Lung (tissue), 12 donors: ENCODE results near the gene SELENOP. TPM values are rescaled to one million over a fixed set of nuclear protein-coding genes. Genes with fewer than 3 reads are reported as not detected.
"Not testable (repeated sequence)": the region's sequence is repeated elsewhere in the genome, so short reads cannot be mapped to it uniquely, and the experiment has no call there.

Source experiments
- ATAC-seq: fragments of 200-7000 bp; cut with Tn5 transposase; one replicate; pipeline ENCODE4 v1.9.1; 2020; ENCODE audit warnings: moderate number of reproducible peaks; ENCODE audit not compliant: insufficient read depth, low FRiP score
- DNase-seq, 3 donors: peaks; one replicate each; pipeline ENCODE4 v3.0.0-alpha.2; 2013 to 2017
- H3K27ac ChIP-seq, 2 donors: one replicate each; pipeline ENCODE4 v1.5.1; 2013; ENCODE audit warnings: mild to moderate bottlenecking in 2 of 2, moderate library complexity in 2 of 2, control low read depth in 1 of 2, inconsistent platforms in 1 of 2, low read depth in 1 of 2, low read length in 1 of 2
- H3K27me3 ChIP-seq, 3 donors: one replicate each; pipeline ENCODE4 v1.5.1; 2013; ENCODE audit warnings: low read length in 2 of 3; ENCODE audit not compliant: control insufficient read depth in 3 of 3, insufficient read depth in 3 of 3
- H3K36me3 ChIP-seq, 4 donors: one replicate each; pipeline ENCODE4 v1.5.1; 2013; ENCODE audit warnings: low read length in 4 of 4, mild to moderate bottlenecking in 1 of 4, moderate library complexity in 1 of 4; ENCODE audit not compliant: control insufficient read depth in 4 of 4, insufficient read depth in 4 of 4
- H3K4me1 ChIP-seq, 5 donors: one replicate each; pipeline ENCODE4 v1.5.1; 2013; ENCODE audit warnings: low read length in 5 of 5, mild to moderate bottlenecking in 2 of 5, moderate library complexity in 1 of 5; ENCODE audit not compliant: control insufficient read depth in 5 of 5, insufficient read depth in 5 of 5
- H3K4me3 ChIP-seq: one replicate; pipeline ENCODE4 v1.5.1; 2013; ENCODE audit warnings: mild to moderate bottlenecking, control low read depth, moderate library complexity
- H3K9ac ChIP-seq, 2 donors: one replicate each; pipeline ENCODE4 v1.5.1; 2013; ENCODE audit warnings: low read length in 2 of 2, control low read depth in 1 of 2; ENCODE audit not compliant: insufficient read depth in 1 of 2
- H3K9me3 ChIP-seq, 4 donors: one replicate each; pipeline ENCODE4 v1.5.1; 2013; ENCODE audit warnings: low read length in 3 of 4, mild to moderate bottlenecking in 1 of 4, moderate library complexity in 1 of 4; ENCODE audit not compliant: control insufficient read depth in 4 of 4, insufficient read depth in 3 of 4
- WGBS, 2 donors: extraction: QIAGEN DNeasy Blood & Tissue Kit; methylation state at CpG; one replicate each; pipeline ENCODE4 v1.1.7; 2013; 5-methylcytosine and 5-hydroxymethylcytosine counted together
- polyA plus RNA-seq, 2 donors: library from polyadenylated mRNA; stranded (reverse); fragments of 200-250 nt; gene quantifications; one replicate each; pipeline ENCODE4 v1.2.1, GENCODE V29; 2013
- total RNA-seq, 2 donors: library from RNA; depleted of rRNA in 1 of 2; stranded (reverse); fragments of >200 nt in 1 of 2; gene quantifications; one replicate each; pipeline ENCODE4 v1.2.1, GENCODE V29; 2014 to 2021
- TF ChIP-seq, protein P1 (sequence below): IDR thresholded peaks from 2 replicates; pipeline ENCODE4 v1.5.1; 2012; ENCODE audit warnings: mild to moderate bottlenecking; ENCODE audit errors: control extremely low read depth, extremely low read depth
- donor health status: control.
- donor health status: control.
- donor health status: Bipolar disorder and iron deficiency.
- donor health status: healthy.
- donor health status: DM: yes; HTN: yes; CAD: no.

Gene SELENOP
- total and polyA plus RNA-seq, 4 donors: 211 to 756 (median 335) TPM

- ATAC-seq: no peak
- TF ChIP-seq, protein P1, sequence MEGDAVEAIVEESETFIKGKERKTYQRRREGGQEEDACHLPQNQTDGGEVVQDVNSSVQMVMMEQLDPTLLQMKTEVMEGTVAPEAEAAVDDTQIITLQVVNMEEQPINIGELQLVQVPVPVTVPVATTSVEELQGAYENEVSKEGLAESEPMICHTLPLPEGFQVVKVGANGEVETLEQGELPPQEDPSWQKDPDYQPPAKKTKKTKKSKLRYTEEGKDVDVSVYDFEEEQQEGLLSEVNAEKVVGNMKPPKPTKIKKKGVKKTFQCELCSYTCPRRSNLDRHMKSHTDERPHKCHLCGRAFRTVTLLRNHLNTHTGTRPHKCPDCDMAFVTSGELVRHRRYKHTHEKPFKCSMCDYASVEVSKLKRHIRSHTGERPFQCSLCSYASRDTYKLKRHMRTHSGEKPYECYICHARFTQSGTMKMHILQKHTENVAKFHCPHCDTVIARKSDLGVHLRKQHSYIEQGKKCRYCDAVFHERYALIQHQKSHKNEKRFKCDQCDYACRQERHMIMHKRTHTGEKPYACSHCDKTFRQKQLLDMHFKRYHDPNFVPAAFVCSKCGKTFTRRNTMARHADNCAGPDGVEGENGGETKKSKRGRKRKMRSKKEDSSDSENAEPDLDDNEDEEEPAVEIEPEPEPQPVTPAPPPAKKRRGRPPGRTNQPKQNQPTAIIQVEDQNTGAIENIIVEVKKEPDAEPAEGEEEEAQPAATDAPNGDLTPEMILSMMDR: no peak
- Histone ChIP-seq H3K27me3 (no peaks in the 10 kb centered on the region), H3K36me3 (no peaks in the 10 kb centered on the region), H3K9ac (no peak overlapping the region), H3K9me3 (no peaks in the 10 kb centered on the region), H3K27ac (no peak overlapping the region), H3K4me1 (peaks cover 0 to 20% (median 7%) of the 10 kb centered on the region in 5 donors), H3K4me3 (no peak overlapping the region)
- DNase-seq: no peak
- WGBS, 2 donors: 94 to 96% methylated on average over 1 of the region's 1 CpG
Observed at GRCh38 chr5:42852826-42853225, 41.1 kb upstream of the SELENOP start.

DNA sequence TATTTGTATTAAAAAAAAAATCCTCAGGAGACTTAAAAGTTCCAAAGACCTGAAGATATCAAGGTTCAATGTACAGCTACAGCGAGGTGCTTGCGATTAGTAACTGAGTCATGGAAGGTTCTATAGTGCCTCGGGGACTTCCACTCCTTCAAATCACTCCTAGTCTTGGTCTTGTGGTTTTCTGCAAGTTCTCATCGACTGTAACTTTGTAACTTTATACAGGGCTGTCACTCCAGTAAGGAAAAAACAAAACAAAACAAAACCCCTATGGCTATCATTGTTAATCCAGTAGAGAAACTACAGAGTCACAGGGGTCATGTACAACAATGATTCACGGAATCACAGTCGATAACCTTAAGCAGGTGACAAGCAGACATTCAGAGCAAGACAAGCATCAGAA is 39.8 kb upstream of the SELENOP start:
- Histone ChIP-seq H3K4me1 (peaks cover 0 to 17% (median 8%) of the 10 kb centered on the region in 5 donors), H3K27ac (no peak overlapping the region), H3K9ac (no peak overlapping the region), H3K27me3 (no peaks in the 10 kb centered on the region), H3K36me3 (no peaks in the 10 kb centered on the region), H3K9me3 (no peaks in the 10 kb centered on the region), H3K4me3 (no peak overlapping the region)
- WGBS, 2 donors: 84 to 92% methylated on average over 6 of the region's 6 CpGs
- DNase-seq (no peak), ATAC-seq (no peak)
- TF ChIP-seq, protein P1: no peak

- H3K27ac ChIP-seq: no peak overlapping the region
- no peak overlapping the region for H3K4me3 ChIP-seq
- no peak for DNase-seq
- TF ChIP-seq, protein P1: no peak
- H3K27me3 ChIP-seq: no peaks in the 10 kb centered on the region
- ATAC-seq: no peak
- H3K36me3 ChIP-seq: no peaks in the 10 kb centered on the region
- 96 to 97% methylated on average over 2 of the region's 2 CpGs for WGBS, 2 donors
- peaks cover 0 to 3% (median 0%) of the 10 kb centered on the region in 5 donors for H3K4me1 ChIP-seq
- no peaks in the 10 kb centered on the region for H3K9me3 ChIP-seq
- no peak overlapping the region for H3K9ac ChIP-seq
Observed at GRCh38 chr5:42848545-42848944, 36.9 kb upstream of the SELENOP start.

- not testable (repeated sequence) for H3K27me3 ChIP-seq, H3K36me3 ChIP-seq, ATAC-seq, H3K9me3 ChIP-seq, H3K4me3 ChIP-seq, DNase-seq, H3K27ac ChIP-seq, H3K9ac ChIP-seq
- H3K4me1 ChIP-seq: peaks cover 1 to 17% (median 12%) of the 10 kb centered on the region in 5 donors
- 98 to 99% methylated on average over 4 of the region's 4 CpGs for WGBS, 2 donors
Observed at GRCh38 chr5:42844408-42844807, 32.7 kb upstream of the SELENOP start.
